KMS-11 (cell line): ENCODE measurements around the gene KCTD13.

Source experiments
- H2AFZ ChIP-seq: fragments of 200-600 bp; sonication (generic); 2 replicates; pipeline ENCODE4 v1.6.1; 2016; ENCODE audit warnings: antibody characterized with exemption, mixed run types, low read depth
- H3K27ac ChIP-seq: fragments of 200-600 bp; sonication (generic); 2 replicates; pipeline ENCODE4 v1.6.1; 2016; ENCODE audit warnings: mild to moderate bottlenecking, mixed run types
- H3K27me3 ChIP-seq: fragments of 200-600 bp; sonication (generic); 2 replicates; pipeline ENCODE4 v1.6.1; 2017; ENCODE audit warnings: mild to moderate bottlenecking, low read depth, mixed run types, moderate library complexity; ENCODE audit not compliant: insufficient read depth
- H3K36me3 ChIP-seq: fragments of 200-600 bp; sonication (generic); 2 replicates; pipeline ENCODE4 v1.6.1; 2017; ENCODE audit warnings: mild to moderate bottlenecking, mixed run types; ENCODE audit not compliant: insufficient read depth
- H3K4me1 ChIP-seq: fragments of 200-600 bp; sonication (generic); 2 replicates; pipeline ENCODE4 v1.6.1; 2016; ENCODE audit warnings: mild to moderate bottlenecking, low read depth, mixed run types; ENCODE audit not compliant: poor library complexity, severe bottlenecking
- H3K4me2 ChIP-seq: fragments of 200-600 bp; sonication (generic); 2 replicates; pipeline ENCODE4 v1.7.0; 2016; ENCODE audit warnings: mild to moderate bottlenecking, mixed run types
- H3K4me3 ChIP-seq: fragments of 200-600 bp; sonication (generic); IDR thresholded peaks from 2 replicates; pipeline ENCODE4 v1.6.1; 2017; ENCODE audit warnings: low read depth, low read length, mixed read lengths; ENCODE audit not compliant: insufficient read depth
- H3K79me2 ChIP-seq: fragments of 200-600 bp; sonication (generic); 2 replicates; pipeline ENCODE4 v1.6.1; 2016; ENCODE audit warnings: low read depth, mixed run types; ENCODE audit not compliant: insufficient read depth
- H3K9ac ChIP-seq: fragments of 200-600 bp; sonication (generic); 2 replicates; pipeline ENCODE4 v1.6.1; 2016; ENCODE audit warnings: mild to moderate bottlenecking, mixed run types
- H4K20me1 ChIP-seq: fragments of 200-600 bp; sonication (generic); 2 replicates; pipeline ENCODE4 v1.6.1; 2016; ENCODE audit warnings: mild to moderate bottlenecking, mixed run types; ENCODE audit not compliant: insufficient read depth
- TF ChIP-seq, protein P1 (sequence below): fragments of 200-600 bp; sonication (generic); conservative IDR thresholded peaks from 2 replicates; pipeline ENCODE4 v1.6.1; 2017; ENCODE audit warnings: low read depth, mild to moderate bottlenecking, antibody characterized with exemption, low read length, moderate library complexity, mixed read lengths

Gene KCTD13

DNA sequence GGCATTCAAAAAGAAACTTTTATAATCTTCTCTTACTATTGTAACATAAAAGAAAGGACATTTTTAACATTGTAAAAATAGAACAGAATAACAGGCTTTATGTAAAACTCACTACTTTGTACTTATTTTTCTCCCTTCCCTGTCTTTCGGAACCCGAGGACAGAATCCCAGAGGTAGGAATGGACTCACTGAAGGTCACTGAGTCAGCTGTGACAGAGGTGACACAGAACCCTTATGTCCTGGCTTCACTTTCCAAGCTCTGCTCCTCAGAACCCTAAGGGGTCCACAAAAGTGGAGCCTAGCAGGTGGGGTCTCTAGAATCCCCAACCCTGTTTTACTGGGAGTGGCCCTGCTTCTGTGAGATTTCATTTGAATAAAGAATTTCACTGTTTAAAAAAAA, 3.7 kb downstream of the KCTD13 start:
- Histone ChIP-seq H3K36me3 (no peaks in the 10 kb centered on the region), H3K4me1 (peaks cover 23% of the 10 kb centered on the region), H3K27ac (no peak overlapping the region), H3K9ac (no peak overlapping the region; the same call in 1 of the 2 replicates), H3K27me3 (no peaks in the 10 kb centered on the region), H3K4me3 (no peak overlapping the region), H3K79me2 (peaks cover 11% of the 10 kb centered on the region; the same call in 1 of the 2 replicates), H4K20me1 (no peaks in the 10 kb centered on the region), H2AFZ (no peak overlapping the region), H3K4me2 (no peak overlapping the region)
- TF ChIP-seq, protein P1, sequence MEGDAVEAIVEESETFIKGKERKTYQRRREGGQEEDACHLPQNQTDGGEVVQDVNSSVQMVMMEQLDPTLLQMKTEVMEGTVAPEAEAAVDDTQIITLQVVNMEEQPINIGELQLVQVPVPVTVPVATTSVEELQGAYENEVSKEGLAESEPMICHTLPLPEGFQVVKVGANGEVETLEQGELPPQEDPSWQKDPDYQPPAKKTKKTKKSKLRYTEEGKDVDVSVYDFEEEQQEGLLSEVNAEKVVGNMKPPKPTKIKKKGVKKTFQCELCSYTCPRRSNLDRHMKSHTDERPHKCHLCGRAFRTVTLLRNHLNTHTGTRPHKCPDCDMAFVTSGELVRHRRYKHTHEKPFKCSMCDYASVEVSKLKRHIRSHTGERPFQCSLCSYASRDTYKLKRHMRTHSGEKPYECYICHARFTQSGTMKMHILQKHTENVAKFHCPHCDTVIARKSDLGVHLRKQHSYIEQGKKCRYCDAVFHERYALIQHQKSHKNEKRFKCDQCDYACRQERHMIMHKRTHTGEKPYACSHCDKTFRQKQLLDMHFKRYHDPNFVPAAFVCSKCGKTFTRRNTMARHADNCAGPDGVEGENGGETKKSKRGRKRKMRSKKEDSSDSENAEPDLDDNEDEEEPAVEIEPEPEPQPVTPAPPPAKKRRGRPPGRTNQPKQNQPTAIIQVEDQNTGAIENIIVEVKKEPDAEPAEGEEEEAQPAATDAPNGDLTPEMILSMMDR = no peak

DNA sequence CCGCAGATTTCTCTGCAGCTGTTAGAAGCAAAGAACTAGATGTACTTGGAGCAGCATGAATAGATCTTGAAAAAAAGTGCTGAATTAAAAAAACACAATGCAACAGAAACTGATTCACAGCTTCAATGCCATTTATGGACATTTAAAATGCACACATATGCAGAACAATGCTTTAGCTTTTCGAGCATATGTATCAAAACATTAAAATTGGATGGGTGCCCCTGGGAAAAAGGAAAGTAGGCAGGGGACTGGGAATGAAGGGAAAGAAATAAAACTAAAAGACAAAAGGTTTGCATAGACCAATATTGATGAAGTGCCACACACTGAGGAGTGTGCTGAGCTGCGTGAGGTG, 5.0 kb downstream of the KCTD13 start:
- Histone ChIP-seq H2AFZ (no peak overlapping the region), H3K27ac (no peak overlapping the region), H3K36me3 (no peaks in the 10 kb centered on the region), H3K27me3 (no peaks in the 10 kb centered on the region), H3K4me3 (no peak overlapping the region), H4K20me1 (no peaks in the 10 kb centered on the region), H3K4me1 (peaks cover 13% of the 10 kb centered on the region), H3K79me2 (peaks cover 11% of the 10 kb centered on the region; the same call in 1 of the 2 replicates), H3K4me2 (no peak overlapping the region), H3K9ac (no peak overlapping the region)
- TF ChIP-seq, protein P1 = no peak

DNA sequence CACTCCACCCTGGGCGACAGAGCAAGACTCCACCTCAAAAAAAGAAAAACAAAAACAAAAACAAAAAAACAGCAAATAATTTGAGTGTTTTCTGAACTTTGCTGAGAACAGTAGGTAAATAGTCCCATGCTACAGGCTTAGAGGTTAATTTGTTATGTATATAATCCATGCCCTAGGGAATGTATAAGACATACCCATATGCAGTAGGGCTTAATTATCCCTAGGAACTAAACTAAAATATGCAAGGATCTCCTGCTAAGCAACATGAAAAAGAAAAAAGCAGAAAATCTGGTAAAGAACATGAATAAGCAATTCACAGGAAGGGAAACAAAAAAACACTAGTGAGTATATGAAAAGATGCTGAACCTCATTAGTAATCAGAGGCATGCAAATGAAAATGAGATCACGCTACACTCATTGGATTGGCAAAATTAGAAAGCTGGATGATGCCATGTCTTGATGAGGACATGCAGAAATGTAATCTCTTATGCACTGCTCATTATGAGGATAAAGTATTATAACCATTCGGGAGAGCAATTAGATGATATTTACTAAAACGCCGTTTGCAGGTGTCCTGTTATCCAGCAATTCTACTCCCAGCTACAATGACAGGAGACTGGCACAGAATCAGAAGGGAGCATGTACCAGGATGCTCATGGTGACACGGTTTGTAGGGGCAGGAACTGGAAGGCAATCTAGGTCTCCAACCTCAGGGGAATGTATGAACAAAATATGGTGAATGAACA, 5.6 kb downstream of the KCTD13 start:
- TF ChIP-seq, protein P1 = no peak
- Histone ChIP-seq H3K79me2 (peaks cover 7% of the 10 kb centered on the region; the same call in 1 of the 2 replicates), H3K36me3 (no peaks in the 10 kb centered on the region), H3K27ac (no peak overlapping the region), H3K9ac (no peak overlapping the region), H2AFZ (no peak overlapping the region), H3K27me3 (no peaks in the 10 kb centered on the region), H4K20me1 (no peaks in the 10 kb centered on the region), H3K4me2 (no peak overlapping the region), H3K4me3 (no peak overlapping the region), H3K4me1 (peaks cover 13% of the 10 kb centered on the region)

DNA sequence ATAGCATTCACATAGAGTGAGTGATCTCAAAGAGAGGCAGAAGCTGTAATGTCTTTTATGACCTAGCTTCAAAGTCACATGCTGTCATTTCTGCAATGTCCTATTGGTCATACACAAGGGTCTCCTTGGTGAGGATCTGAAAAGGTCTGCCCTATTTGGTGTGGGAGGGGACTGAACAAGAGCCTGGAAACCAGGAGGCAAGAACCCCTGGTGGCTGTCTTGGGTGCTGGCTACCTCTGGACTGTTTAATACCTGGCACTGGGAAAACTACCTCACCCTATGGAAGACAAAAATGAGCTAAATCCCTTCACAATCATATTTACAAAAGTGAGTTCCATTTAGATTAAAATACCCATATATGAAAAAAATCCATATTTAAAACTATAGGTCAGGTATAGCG, 9.0 kb downstream of the KCTD13 start:
- Histone ChIP-seq H3K79me2 (no peaks in the 10 kb centered on the region), H3K9ac (no peak overlapping the region), H4K20me1 (no peaks in the 10 kb centered on the region), H2AFZ (no peak overlapping the region), H3K27ac (no peak overlapping the region), H3K4me1 (no peaks in the 10 kb centered on the region), H3K4me2 (no peak overlapping the region), H3K4me3 (no peak overlapping the region), H3K36me3 (no peaks in the 10 kb centered on the region), H3K27me3 (no peaks in the 10 kb centered on the region)
- TF ChIP-seq, protein P1 = no peak
